A673 (cell line): ENCODE data around the gene MIGA1. TPM values are rescaled to one million over a fixed set of nuclear protein-coding genes. Genes with fewer than 3 reads are reported as not detected.
"Not testable (repeated sequence)": the region's sequence is repeated elsewhere in the genome, so short reads cannot be mapped to it uniquely, and the experiment has no call there.

Source experiments
- BruUV-seq: library from RNA; stranded (reverse); fragments of 400-500 nt; replicated peaks from 2 replicates; lab custom pipeline; 2021; lab: Mats Ljungman, UMichigan
- CTCF ChIA-PET: fragments of 300-600 bp; sonication (Branson Sonifier 250); formaldehyde crosslinking; loops from one replicate; lab custom pipeline; 2022; ENCODE audit warnings: antibody characterized with exemption; lab: Charles Lee
- POLR2A ChIA-PET: fragments of 300-600 bp; sonication (Branson Sonifier 250); formaldehyde crosslinking; loops from one replicate; lab custom pipeline; 2022; ENCODE audit warnings: antibody characterized with exemption; ENCODE audit not compliant: low non-redundant PET; lab: Charles Lee
- DNase-seq: peaks from one replicate; pipeline ENCODE4 v3.0.0-alpha.2; 2015; ENCODE audit warnings: low spot score
- H3K27ac ChIP-seq: fragments of 200-600 bp; sonication (generic); 2 replicates; pipeline ENCODE4 v1.5.1; 2016; ENCODE audit warnings: mixed run types, low read depth, mild to moderate bottlenecking, mixed read lengths, antibody characterized with exemption, low read length; ENCODE audit not compliant: poor library complexity, severe bottlenecking
- H3K27me3 ChIP-seq: fragments of 200-600 bp; sonication (generic); replicated peaks from 2 replicates; pipeline ENCODE4 v1.6.1; 2017; ENCODE audit warnings: mixed run types, low read depth, mild to moderate bottlenecking, mixed read lengths, antibody characterized with exemption, low read length; ENCODE audit not compliant: insufficient read depth, poor library complexity
- H3K36me3 ChIP-seq: fragments of 200-600 bp; sonication (generic); 2 replicates; pipeline ENCODE4 v1.6.1; 2016; ENCODE audit warnings: mixed run types, mild to moderate bottlenecking, mixed read lengths, antibody characterized with exemption, low read length; ENCODE audit not compliant: insufficient read depth, poor library complexity, severe bottlenecking
- H3K4me1 ChIP-seq: fragments of 200-600 bp; sonication (generic); 2 replicates; pipeline ENCODE4 v1.6.1; 2017; ENCODE audit warnings: mixed run types, mild to moderate bottlenecking, mixed read lengths, antibody characterized with exemption, low read length; ENCODE audit not compliant: insufficient read depth, poor library complexity, severe bottlenecking
- H3K4me3 ChIP-seq: fragments of 200-600 bp; sonication (generic); 2 replicates; pipeline ENCODE4 v1.5.1; 2016; ENCODE audit warnings: low read depth, mixed run types, mild to moderate bottlenecking, mixed read lengths, low read length; ENCODE audit not compliant: poor library complexity, severe bottlenecking
- H3K9me3 ChIP-seq: fragments of 200-600 bp; sonication (generic); 2 replicates; pipeline ENCODE4 v1.6.1; 2016; ENCODE audit warnings: mixed run types, low read depth, mild to moderate bottlenecking, mixed read lengths, antibody characterized with exemption, low read length; ENCODE audit not compliant: poor library complexity, severe bottlenecking
- CTCF ChIP-seq: fragments of 300-800, 200-600 bp; sonication (generic); conservative IDR thresholded peaks from 2 replicates; pipeline ENCODE4 v1.5.1; 2017; ENCODE audit warnings: low read depth, mild to moderate bottlenecking, antibody characterized with exemption, low read length, moderate library complexity, mixed read lengths
- EZH2 ChIP-seq: fragments of 200-600 bp; sonication (generic); IDR thresholded peaks from 2 replicates; pipeline ENCODE4 v1.6.1; 2017; ENCODE audit warnings: borderline replicate concordance, low read depth, mild to moderate bottlenecking, mixed read lengths, antibody characterized with exemption, low read length; ENCODE audit not compliant: poor library complexity, severe bottlenecking
- intact Hi-C: fragments of 100-400 bp; cut with micrococcal nuclease; formaldehyde crosslinking; loops from one replicate; pipeline ENCODE4 v1.10.0; 2022; ENCODE audit not compliant: unreplicated experiment
- total RNA-seq: library from RNA; stranded (reverse); gene quantifications from 2 replicates; pipeline ENCODE4 v1.2.3, GENCODE V29; 2021

Gene MIGA1
- total RNA-seq, 1 experiment from 2014 or later: 14.1 TPM

GRCh38 chr1:77824694-77825093, 45.2 kb downstream of the MIGA1 start:
- POLR2A ChIA-PET: no interaction called here
- no peak for DNase-seq
- Histone ChIP-seq H3K36me3 (no peaks in the 10 kb centered on the region), H3K9me3 (no peaks in the 10 kb centered on the region), H3K27ac (no peak overlapping the region), H3K4me3 (no peak overlapping the region), H3K27me3 (no peaks in the 10 kb centered on the region), H3K4me1 (peaks cover 5% of the 10 kb centered on the region)
- CTCF ChIA-PET: no interaction called here
- no TSS peak for BruUV-seq
- intact Hi-C loops: loop anchor here (10.0 kb wide), 1 partner anchor 290 kb away; no protein-coding TSS in a partner anchor
- no peak for TF ChIP-seq CTCF
- no peak for TF ChIP-seq EZH2

- TF ChIP-seq EZH2: no peak
- TF ChIP-seq CTCF: peak; percentile 52
- Histone ChIP-seq H3K9me3 (no peaks in the 10 kb centered on the region), H3K4me1 (peaks cover 11% of the 10 kb centered on the region), H3K36me3 (no peaks in the 10 kb centered on the region), H3K4me3 (no peak overlapping the region), H3K27me3 (no peaks in the 10 kb centered on the region), H3K27ac (no peak overlapping the region)
- ChIA-PET CTCF (no interaction called here), POLR2A (no interaction called here)
- BruUV-seq: no TSS peak
- intact Hi-C loops: loop anchor here (10.0 kb wide), 1 partner anchor 290 kb away; no protein-coding TSS in a partner anchor
- peak; percentile 54 for DNase-seq
These were observed 45.8 kb downstream of the MIGA1 start for GRCh38 chr1:77825131-77825709.

GRCh38 chr1:77826851-77827250, 47.4 kb downstream of the MIGA1 start:
- intact Hi-C loops: loop anchor here (10.0 kb wide), 1 partner anchor 288 kb away; no protein-coding TSS in a partner anchor

GRCh38 chr1:77828098-77828497, 48.6 kb downstream of the MIGA1 start:
- Histone ChIP-seq H3K27me3 (no peaks in the 10 kb centered on the region), H3K36me3 (no peaks in the 10 kb centered on the region), H3K4me1 (peaks cover 32% of the 10 kb centered on the region), H3K9me3 (no peaks in the 10 kb centered on the region), H3K27ac (no peak overlapping the region), H3K4me3 (no peak overlapping the region)
- ChIA-PET POLR2A (no interaction called here), CTCF (no interaction called here)
- no TSS peak for BruUV-seq
- intact Hi-C loops: loop anchor here (10.0 kb wide), 1 partner anchor 287 kb away; no protein-coding TSS in a partner anchor
- no peak for DNase-seq
- TF ChIP-seq CTCF (no peak), EZH2 (no peak)

More at GRCh38 chr1:77826851-77827250, 47.4 kb downstream of the MIGA1 start:
- CTCF ChIA-PET, H3K27me3 ChIP-seq, H3K4me3 ChIP-seq, H3K27ac ChIP-seq, H3K36me3 ChIP-seq, BruUV-seq, POLR2A ChIA-PET, H3K9me3 ChIP-seq, DNase-seq: not testable (repeated sequence)
- peaks cover 19% of the 10 kb centered on the region for H3K4me1 ChIP-seq
